CD4-positive, alpha-beta T cell treated with Interferon gamma for 1 hour (primary cell): ENCODE data around the gene DLGAP1.

Experiments used
- DNase-seq: peaks from one replicate; pipeline ENCODE4 v3.0.0-alpha.2; 2020

DLGAP1 gene

DNA sequence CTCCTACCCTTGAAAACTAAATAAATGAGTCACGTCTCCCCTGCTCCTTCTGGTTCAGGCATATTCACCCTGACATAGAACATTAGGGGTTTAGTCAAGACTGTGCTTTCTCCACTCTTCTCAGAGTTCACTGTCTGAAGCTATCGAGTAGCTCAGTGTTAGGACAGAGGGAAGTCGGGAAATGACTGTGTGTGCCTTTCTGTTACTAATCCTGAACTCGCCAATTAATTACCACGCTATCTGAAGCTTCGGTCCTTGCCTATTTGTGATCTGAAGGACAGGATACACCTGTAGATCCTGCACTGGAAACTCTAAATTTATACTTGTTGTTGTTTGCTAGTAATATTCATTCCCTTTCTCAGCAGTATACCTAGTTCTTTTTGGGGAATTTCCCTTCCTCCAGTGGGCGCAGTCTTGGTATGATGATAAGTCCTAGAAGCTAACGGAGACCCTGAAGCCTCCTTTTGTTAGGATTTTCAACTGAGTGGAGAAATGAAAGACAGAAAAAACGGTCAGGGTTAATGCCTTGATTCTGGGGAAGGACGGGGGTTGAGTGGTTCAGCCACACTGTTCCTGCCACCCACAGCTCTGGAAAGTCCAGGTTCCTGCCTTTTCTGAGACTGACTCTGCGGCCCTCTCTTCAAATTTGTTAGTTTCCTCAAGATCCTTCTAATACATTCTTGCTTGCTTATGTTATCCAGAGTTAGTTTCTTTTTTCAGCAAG is 218.0 kb downstream of the DLGAP1 start:
- DNase-seq: no peak

DNA sequence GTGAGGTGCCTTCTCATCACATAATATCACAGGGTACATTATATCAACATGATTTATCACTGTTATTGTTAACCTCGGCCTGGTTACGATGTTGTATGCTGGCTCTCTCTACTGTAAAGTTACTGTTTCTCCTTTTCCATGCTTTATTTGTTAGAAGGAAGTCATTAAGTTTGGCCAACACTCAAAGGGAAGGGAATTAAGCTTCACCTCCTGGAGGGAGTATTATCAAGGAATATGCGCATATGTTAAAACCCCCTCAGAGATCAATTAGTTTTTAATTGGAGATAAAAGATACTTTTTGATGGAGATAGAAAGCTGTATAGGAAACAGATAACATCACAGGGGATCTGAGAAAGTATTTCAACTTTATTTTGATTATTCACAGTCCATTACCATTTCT is 221.6 kb downstream of the DLGAP1 start:
- no peak for DNase-seq

DNA sequence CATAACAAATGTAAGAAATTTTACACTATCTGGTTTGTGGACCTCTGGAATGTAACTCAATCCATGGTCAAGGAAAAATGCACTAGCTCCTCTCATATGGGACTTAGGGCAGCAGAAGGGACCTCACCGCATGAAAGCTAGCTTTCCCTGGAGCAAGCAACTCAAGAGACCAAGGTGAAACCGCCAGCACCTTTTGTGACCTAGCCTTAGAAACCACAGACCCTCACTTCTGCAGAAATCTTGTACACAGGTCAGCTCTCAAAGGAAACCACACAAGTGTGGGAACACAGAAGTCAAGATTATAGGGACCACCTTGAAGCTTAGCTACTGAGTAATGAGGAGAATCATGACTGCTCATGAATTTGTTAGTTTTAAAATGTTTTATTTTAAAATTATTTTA is 222.5 kb downstream of the DLGAP1 start:
- no peak for DNase-seq

DNA sequence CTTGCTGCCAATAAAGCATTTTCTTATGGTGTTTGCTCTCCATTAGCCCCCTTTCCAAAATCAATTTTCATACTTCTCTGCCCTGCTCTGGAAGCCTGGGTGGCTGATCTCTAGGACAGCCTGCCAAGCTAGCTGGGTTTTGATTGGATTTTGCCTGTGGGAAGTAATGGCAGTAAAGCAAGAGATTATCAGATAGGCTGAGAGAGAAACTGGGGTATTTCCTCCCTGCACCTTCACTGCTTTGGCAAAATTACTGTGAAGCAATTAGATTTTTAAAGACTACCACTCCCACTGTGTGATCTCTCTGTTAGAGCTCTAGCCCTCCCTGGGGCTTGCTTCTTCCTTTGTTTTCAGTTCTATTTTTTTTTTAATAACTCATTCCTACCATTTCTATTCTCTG is 223.8 kb downstream of the DLGAP1 start:
- DNase-seq: no peak

DNA sequence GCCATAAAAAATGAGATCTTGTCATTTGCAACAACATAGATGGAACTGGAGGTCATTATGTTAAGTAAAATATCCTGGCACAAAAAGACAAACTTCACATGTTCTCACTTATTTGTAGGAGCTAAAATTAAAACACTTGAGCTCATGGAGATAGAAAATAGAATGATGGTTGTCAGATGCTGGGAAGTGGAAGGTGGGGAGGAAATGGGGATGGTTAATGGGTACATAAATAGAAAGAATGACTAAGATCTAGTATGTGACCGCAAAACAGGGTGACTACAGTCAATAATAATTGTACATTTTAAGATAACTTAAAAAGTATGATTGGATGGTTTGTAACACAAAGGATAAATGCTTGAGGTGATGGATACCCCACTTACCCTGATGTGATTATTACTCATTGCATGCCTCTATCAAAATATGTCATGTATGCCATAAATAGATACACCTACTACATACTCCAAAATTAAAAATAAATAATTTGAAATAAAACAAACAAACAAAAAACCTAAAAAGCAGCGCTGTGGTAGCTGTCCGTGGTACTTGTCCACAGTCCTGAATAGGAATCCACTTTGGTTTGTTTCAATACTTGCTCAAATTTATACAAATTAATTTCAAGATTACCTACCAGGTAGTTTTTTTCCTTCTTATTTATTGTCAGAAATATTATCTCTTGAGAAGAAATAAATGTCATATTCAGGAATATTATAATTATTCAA is 224.5 kb downstream of the DLGAP1 start:
- no peak for DNase-seq

DNA sequence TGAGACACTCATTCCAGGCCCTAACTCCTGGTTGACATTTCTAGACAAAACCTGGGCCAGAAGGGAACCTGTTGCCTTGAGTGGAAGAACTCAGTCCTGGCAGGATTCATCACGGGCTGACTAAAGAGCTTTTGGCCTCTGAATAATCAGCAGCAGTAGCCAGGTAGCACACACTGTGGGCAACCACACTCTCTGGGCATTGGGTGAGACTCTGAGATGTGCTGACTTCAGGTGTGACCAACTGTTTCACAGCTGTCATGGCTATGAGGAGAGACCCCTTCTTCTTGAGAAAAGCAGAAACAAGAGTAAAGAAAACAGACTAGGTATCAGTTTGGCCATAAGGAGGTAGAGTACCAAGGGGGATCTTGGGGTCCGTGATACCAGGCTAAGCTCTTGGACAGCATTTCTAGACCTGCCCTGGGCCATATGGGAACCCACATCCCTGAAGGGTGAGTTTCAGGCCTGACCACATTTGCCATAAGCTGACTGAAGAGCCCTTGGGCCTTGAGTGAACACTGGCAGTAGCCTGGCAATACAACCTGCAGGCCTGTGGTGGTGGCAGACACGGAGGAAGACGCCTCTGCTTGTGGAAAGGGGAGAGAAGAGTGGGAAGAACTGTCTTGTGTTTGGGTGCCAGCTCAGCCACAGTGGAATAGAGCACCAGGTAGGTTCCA is 230.9 kb downstream of the DLGAP1 start:
- DNase-seq: no peak

DNA sequence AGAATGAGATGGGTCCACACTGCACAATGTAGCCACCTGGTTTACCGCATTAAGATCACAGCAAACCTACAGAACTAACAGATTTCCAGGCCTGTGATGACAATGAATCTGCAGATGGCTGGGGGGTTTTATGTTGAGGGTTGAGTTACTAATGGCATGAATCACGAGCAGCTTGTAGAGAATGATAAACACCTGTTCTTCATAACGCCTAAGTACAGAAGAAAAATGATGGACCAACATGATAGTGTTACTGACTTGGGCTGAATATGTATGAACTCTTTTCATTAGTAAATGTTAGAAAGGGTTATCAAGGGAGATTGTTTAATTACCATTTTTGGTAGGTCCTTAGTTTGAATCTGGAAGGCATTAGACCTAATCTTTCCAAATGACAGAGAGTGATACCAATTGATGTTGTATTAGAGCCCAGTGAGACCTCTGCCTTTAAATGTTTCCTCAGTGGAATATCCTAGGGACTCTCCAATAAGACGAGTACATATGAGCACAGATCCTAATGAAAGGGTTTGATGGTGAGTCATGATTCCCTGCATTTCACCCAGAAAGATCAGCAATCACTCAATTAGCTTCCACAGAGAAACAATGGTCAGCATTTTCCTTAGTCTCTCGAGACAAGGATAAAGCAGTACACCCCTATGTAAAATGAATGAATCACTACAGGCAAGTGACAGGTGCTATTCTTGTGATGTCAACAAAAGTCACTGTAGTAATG is 243.8 kb downstream of the DLGAP1 start:
- no peak for DNase-seq

DNA sequence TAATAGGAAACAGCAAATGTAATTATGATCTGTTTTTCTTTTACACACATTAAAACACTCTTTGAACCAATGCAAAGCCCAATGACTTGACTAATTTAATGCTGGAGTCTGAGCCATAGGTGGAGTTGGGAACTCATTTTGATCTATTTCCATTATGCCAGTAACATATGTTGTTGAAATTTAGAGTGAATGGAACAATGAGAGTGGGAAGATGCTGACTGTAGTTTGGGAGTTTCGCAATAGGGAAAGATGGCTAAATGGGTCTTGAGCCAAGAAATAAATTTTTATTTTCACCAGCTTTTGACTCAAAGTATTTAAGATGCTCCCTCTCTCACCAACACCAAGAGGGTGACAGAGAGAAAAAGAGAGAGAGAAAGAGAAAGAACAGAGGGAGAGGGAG is 246.7 kb downstream of the DLGAP1 start:
- DNase-seq: no peak

DNA sequence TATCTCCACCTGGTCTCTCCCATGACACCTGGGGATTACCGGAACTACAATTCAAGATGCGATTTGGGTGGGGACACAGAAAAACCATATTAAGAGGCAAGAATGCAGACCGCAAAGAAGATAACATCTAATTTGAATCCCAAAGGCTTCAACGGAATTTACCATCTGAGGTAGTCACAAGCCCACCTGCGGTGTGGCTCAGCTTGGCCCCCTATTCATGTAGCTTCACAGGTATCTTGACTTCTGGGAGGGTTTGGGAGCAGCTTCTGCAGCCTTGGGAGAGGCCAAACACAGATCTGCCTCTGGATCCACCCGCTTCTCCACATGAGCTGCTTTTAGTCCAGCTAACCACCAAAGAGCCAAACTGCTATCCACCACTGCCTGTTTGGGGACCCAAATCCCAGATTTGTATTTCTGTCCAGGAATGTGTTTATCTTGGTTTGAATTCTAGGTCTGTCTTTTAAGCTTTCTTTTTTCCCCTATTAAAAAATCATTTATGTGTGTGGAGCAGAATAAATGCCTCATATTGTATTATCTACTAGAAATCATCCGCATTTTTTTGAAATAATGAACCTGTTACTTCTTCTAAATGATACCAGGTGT is 247.6 kb downstream of the DLGAP1 start:
- DNase-seq: no peak

DNA sequence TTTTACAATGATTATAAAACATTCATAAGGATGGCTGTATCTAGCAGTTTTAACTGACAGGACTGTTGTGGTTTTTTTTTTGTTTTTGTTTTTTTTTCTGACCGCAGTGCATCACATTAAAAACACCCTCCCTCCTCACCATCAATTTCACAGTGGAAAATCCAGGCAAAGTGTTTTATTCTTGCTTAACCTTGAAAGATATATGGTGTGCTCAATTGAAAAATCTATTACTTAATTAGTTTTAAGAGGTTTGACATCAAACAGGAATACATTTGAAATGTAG is 250.7 kb downstream of the DLGAP1 start:
- DNase-seq: no peak

DNA sequence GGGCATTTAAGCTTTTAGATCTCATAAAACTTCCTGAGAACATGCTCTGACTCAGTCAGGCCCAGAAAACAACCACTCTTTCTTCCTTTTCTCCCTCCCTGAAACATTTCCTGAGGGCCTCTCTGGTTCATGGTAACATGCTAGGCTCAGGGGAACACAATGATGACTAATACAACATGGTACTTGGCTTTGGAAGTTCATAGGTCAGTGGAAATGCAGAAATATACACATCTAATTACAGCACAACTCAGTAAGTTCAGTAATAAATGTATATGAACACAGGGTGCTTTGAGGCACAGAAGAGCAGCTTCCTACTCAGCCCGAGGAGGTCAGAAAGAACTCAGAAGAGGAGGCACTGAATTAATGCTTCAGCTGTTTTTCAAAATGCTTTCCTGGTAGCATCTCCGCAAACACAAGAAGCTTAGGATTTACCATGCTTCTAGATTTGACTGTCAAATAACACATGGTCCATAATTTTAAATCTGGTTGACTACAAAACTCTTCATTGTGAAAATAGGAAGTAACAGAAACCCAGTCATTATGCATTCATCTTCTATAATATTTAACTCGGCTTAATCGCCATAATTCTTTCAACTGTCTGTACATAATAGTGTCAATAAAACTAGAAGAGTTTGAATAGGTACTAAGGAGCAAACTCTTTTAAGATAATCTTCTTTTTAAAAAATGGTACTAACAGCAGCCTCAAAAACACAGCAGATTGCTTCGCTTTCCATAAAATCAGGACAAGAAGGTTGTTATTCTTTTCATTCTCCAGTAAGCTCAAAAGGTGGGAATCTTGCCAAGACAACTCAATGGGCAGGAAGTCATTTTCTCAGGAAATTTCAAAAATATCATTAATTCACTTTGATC is 251.3 kb downstream of the DLGAP1 start:
- DNase-seq: no peak

DNA sequence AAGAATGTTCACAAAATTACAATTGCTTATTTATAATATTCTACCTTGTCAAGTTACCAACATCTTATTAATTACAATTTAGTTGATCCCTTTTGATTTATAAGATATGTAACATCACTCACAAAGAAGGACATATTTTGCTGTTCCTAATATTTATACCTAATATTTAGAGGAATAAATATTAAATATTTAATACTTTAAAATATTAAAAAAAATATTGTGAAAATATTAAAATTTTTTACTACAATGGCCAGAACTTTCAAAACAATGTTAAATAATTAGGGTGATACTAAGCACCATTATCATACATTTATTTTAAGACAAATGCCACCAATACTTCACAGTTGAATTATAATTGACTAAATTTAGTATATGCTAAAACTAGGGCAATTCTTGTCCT is 254.7 kb downstream of the DLGAP1 start:
- no peak for DNase-seq

DNA sequence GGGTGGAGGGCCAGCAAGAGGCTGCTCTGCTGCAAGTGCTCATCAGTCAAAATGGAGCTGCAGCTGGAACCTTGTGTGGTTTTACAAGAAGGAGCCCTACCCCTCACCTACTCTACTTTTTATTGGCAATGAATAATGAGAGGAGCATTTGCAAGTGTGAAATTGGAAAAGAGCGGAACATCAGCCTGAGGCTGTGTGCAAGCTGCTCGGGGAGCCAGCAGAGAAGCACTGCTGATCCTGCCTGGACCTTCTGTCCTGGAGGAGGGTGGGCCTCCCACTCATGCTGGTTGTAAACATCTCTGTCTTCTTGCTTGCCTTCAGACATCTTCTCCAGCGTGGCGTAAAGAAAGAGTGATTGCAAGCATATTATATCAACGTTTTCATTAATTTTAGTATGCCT is 256.2 kb downstream of the DLGAP1 start:
- no peak for DNase-seq

DNA sequence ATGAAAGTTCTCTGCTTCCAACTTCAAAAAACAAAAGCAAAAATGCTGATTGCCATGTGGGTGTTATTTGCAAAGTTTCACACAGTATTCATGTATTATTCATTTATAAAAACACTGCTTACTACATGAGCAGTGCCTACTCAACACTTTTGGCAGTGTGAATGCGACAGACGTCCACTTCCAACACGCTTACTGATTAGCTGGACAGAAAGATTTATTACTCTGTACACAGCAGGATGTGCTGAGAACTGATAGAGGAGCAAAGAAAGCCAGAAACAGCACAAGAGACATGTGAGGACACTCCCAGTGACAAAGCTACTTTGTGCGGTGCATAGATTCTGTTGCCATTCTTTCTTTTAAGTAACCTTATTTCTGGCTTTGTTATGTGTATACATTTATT is 258.8 kb downstream of the DLGAP1 start:
- no peak for DNase-seq

DNA sequence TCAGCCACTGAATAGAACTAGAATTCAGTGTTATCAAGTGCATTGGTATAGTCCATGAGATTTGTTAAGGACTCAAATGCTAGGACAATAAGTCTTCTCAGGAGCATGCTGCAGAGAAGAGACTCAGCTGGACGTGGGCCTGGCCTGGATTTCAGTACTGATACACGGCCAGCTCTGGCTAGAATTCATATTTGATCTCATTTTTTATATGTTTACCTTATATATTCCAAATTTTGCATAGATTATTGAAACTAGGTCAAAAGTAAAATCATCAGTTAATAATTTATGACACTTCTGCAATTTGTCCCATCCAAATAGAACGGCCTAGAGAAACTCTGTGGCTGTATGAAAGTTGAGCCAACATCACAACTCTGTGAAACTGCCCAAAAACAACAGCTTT is 262.0 kb downstream of the DLGAP1 start:
- no peak for DNase-seq

DNA sequence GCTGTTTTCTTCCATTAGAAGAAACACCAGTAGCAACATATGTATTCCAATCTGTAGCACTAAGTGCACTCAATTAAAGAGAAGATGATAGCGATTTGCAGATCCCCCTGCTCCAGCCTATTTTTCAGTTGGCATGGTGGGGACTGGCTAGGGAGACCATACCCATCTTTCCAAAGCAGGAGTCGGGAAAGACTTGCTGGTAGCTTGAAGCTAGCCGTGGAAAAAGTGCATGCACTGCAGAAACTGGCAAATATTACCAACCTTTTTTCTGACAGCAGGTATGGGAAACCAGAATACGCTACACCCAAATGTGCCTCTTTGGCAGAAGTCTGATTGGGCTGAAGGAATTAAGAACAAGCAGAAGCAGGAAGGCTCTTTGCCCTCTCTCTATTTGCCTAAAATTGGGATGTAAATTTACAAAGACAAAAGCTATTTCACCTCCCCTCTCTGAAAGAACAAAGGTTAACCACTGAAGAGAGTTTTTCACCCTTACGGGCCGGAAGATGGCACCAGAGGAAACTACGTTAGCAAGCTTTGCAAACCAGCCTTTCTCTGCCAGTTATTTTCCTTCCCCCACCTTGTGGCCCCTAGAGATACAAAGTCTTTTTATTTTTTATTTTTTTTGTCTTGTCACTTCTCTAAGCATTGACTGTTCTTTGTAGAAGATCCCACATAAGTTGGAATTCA is 273.1 kb downstream of the DLGAP1 start:
- no peak for DNase-seq

DNA sequence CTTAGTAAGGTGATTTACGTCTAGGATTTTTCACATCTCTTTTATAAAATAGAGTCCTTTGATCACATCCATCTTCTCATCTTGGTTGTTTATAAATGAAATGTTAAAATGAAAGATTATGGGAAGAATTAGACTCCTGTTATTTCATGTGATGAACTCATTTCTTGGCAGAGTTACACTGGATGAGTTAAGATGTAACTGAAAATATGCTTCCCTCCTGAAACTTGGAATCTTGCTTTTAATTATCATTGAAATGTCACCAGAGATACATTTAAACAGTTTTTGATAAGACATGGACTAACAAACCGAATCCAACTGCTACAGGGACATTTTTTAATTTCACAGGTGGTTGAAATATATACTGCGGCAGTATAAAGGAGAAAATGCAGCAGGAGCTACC is 274.0 kb downstream of the DLGAP1 start:
- DNase-seq: no peak

DNA sequence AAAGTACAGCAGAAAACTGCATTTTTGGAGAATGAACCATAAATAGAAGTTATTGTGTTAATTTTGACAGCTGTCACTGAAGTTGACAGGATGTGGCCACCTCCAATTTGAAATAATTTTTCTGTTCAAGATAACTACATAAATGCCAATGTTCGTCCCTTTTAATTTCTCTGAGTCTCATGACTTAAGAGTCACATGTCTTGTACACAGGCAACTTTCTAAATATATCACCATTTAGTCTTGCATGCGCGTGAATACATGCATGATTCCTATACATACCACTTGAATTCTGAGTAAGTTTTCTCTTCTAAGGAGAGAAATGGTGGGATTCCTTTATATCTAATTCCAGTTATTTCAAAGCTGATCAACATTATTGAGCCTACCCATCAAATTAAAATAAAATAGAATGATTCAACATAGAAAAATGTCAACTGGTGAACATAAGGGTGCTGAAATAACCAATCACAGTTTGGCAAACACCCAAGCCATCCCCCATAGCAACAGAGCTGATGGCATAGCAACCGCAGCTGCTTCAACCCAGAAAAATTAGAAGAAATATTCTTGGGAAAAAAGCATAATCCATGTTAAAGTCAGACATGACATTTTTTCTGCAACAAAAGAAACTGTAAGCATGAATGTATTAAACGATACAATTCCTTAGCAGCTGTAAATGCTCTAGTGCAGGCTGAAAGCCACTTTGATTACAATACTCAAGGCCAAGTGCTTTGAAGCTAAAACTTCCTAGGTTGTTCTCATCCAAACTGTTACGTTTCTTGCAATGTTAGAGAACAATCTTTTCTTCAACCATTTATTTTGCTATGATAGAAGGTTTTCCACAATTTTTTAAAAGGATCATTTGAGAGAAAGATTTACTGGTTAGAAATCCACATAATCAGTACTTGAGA is 282.7 kb downstream of the DLGAP1 start:
- DNase-seq: no peak

DNA sequence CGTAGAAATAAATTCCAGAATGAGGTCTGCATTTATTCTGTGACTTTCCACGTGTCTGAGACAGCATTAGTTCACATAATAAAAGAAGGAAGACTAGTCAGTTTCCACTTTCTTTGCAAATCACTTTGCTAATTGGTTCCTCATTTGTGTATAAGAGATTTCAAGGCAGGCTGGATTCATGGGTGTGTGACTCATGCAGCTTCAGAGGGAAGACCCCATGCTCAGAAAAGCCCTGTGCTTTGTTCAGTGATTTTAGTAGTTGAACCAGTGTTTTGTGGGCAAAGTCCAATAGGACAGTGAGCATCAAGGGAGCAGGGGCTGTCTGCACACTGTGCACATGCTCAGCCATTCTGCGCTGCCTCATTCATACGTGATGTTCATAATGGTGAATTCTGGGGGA is 297.8 kb downstream of the DLGAP1 start:
- no peak for DNase-seq

DNA sequence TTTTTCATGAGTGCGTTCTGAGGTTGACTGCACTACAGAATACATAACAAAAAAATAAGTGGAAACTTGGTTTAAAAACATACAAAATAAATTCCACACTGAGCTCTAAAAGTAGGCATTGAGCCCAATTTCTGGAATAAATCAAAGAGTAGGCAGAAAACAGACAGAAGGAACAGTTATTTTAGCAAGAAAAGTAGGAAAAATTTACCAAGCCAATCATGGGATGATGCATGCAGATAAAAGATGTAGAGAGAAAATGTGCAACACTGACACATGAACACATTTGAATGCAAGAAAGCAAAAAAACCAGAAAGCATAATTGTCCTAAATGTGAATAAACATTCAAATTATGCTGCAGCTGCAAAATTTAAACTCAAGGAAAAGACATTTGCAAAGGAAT is 308.3 kb downstream of the DLGAP1 start:
- DNase-seq: no peak

DNA sequence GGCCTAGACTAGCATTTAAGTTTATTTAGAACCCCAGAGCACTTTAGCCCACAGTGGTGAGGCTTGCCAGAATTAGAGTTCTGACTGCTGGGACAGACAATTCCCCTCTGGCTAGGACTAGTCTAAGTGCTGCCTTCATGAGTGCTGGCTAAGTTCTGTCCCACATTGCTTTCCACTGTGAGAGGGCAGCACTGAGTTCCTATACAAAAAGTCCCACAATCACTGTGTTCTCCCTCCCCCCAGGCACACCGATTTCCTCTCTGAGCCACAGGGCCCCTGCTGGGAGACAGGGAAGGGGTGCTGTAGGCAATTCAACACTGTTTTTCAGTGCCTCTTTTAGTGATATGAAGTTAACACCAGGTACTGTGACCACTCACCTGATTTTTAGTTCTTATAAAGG is 310.9 kb downstream of the DLGAP1 start:
- no peak for DNase-seq
